ENCODE measurements around the gene CDX1. TPM values are rescaled to one million over a fixed set of nuclear protein-coding genes. Genes with fewer than 3 reads are reported as not detected.

CDX1 gene
- total RNA-seq, 1 donor from 2014 or later, result not detected

- DNase-seq (ENCODE audit: low read depth), result no peak
- Histone ChIP-seq H3K27me3 (ENCODE audit: control insufficient read depth, insufficient read depth, low read length) (peaks cover 17% of the 10 kb centered on the region), H3K4me3 (ENCODE audit: low read depth, low read length) (no peak overlapping the region), H3K36me3 (ENCODE audit: control insufficient read depth, insufficient read depth, low read length) (no peaks in the 10 kb centered on the region)
- TF ChIP-seq CTCF (IDR thresholded peaks at IDR 0.05; ENCODE audit: insufficient read depth, low read length, severe bottlenecking), result no peak
- FAIRE-seq, result no peak
Observed at GRCh38 chr5:150184990-150185912, 18.7 kb downstream of the CDX1 start.

GRCh38 chr5:150186137-150186536 is 19.6 kb downstream of the CDX1 start:
- DNase-seq (ENCODE audit: low read depth) (no peak), FAIRE-seq (peak; percentile 76)
- peaks cover 25% of the 10 kb centered on the region for H3K27me3 ChIP-seq (ENCODE audit: control insufficient read depth, insufficient read depth, low read length)
- H3K36me3 ChIP-seq (ENCODE audit: control insufficient read depth, insufficient read depth, low read length), result no peaks in the 10 kb centered on the region
- H3K4me3 ChIP-seq (ENCODE audit: low read depth, low read length), result no peak overlapping the region
- no peak for TF ChIP-seq CTCF (IDR thresholded peaks at IDR 0.05; ENCODE audit: insufficient read depth, low read length, severe bottlenecking)

- H3K4me3 ChIP-seq (ENCODE audit: low read depth, low read length), result no peak overlapping the region
- no peak for FAIRE-seq
- TF ChIP-seq CTCF (IDR thresholded peaks at IDR 0.05; ENCODE audit: insufficient read depth, low read length, severe bottlenecking), result no peak
- DNase-seq (ENCODE audit: low read depth), result no peak
- H3K36me3 ChIP-seq (ENCODE audit: control insufficient read depth, insufficient read depth, low read length), result no peaks in the 10 kb centered on the region
- H3K27me3 ChIP-seq (ENCODE audit: control insufficient read depth, insufficient read depth, low read length), result peaks cover 28% of the 10 kb centered on the region
Observed at GRCh38 chr5:150186897-150187296, 20.3 kb downstream of the CDX1 start.

GRCh38 chr5:150188146-150188842 is 21.7 kb downstream of the CDX1 start:
- Histone ChIP-seq H3K36me3 (ENCODE audit: control insufficient read depth, insufficient read depth, low read length) (no peaks in the 10 kb centered on the region), H3K4me3 (ENCODE audit: low read depth, low read length) (no peak overlapping the region), H3K27me3 (ENCODE audit: control insufficient read depth, insufficient read depth, low read length) (peaks cover 33% of the 10 kb centered on the region)
- DNase-seq (ENCODE audit: low read depth) (no peak), FAIRE-seq (no peak)
- no peak for TF ChIP-seq CTCF (IDR thresholded peaks at IDR 0.05; ENCODE audit: insufficient read depth, low read length, severe bottlenecking)

DNA sequence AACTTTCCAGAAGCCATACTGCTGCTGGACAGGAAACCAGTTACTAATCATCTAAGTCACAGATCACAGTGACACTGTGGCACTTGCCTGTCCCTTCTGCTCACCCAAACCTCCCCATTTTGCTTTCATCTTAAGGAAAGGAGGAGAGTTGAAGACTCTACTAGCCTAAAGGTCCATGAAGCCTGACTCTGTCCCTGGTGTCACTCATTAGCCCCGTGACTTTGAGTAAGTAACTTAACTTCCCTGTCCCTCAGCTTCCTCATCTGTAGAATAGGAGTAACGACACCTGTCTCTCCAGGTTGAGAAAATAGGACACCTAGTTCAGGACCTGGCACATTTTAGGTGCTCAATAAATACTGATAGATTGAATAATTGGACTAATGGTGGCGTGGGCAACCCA is 22.7 kb downstream of the CDX1 start:
- no peak for DNase-seq (ENCODE audit: low read depth)
- Histone ChIP-seq H3K27me3 (ENCODE audit: control insufficient read depth, insufficient read depth, low read length) (peaks cover 35% of the 10 kb centered on the region), H3K4me3 (ENCODE audit: low read depth, low read length) (no peak overlapping the region), H3K36me3 (ENCODE audit: control insufficient read depth, insufficient read depth, low read length) (no peaks in the 10 kb centered on the region)
- TF ChIP-seq CTCF (IDR thresholded peaks at IDR 0.05; ENCODE audit: insufficient read depth, low read length, severe bottlenecking), result no peak
- peak; percentile 70 for FAIRE-seq

Measured in bronchial epithelial cell (primary cell).